Esophagus squamous epithelium (tissue), 5 donors: ENCODE measurements around the gene JUND. TPM values are rescaled to one million over a fixed set of nuclear protein-coding genes. Genes with fewer than 3 reads are reported as not detected.
A peak's percentile ranks its signal among the peaks of the same experiment; 100 is the strongest.

Experiments used
- DNase-seq: peaks from one replicate; lab custom pipeline; 2025; lab: John Stamatoyannopoulos, UW
- H3K27ac ChIP-seq, 4 donors: fragments of 200-600 bp; sonication (generic); one replicate each; pipeline ENCODE4 v1.5.1; 2016 to 2019; ENCODE audit warnings: mild to moderate bottlenecking in 1 of 4
- H3K27me3 ChIP-seq, 4 donors: fragments of 200-600 bp; sonication (generic); 1 replicate in 3 of 4; 2 replicates in 1 of 4; pipeline versions ENCODE4 v1.5.1 to v1.6.0; 2017 to 2021; ENCODE audit warnings: antibody characterized with exemption in 1 of 4
- H3K36me3 ChIP-seq, 3 donors: fragments of 200-600 bp; sonication (generic); one replicate each; pipeline ENCODE4 v1.5.1; 2016 to 2019
- H3K4me1 ChIP-seq, 3 donors: fragments of 200-600 bp; sonication (generic); one replicate each; pipeline ENCODE4 v1.5.1; 2017 to 2019
- H3K4me3 ChIP-seq, 4 donors: fragments of 200-600 bp; sonication (generic); 1 replicate in 3 of 4; 2 replicates in 1 of 4; pipeline ENCODE4 v1.5.1; 2016 to 2019; ENCODE audit warnings: mild to moderate bottlenecking in 2 of 4, moderate library complexity in 1 of 4
- H3K9me3 ChIP-seq, 3 donors: fragments of 200-600 bp; sonication (generic); one replicate each; pipeline ENCODE4 v1.5.1; 2016 to 2019
- CTCF ChIP-seq, 6 experiments: fragments of 450-650 bp in 4 of 6; fragments of 200-600 bp in 2 of 6; sonication (generic) in 2 of 6; IDR thresholded peaks; one replicate each; pipeline ENCODE4 v1.5.1; 2016 to 2019; ENCODE audit warnings: antibody characterized with exemption in 6 of 6, mild to moderate bottlenecking in 4 of 6, moderate library complexity in 4 of 6
- POLR2A ChIP-seq, 4 donors: fragments of 450-650 bp; IDR thresholded peaks; one replicate each; pipeline ENCODE4 v1.6.1; 2017; ENCODE audit warnings: antibody characterized with exemption in 4 of 4, mild to moderate bottlenecking in 4 of 4, moderate library complexity in 3 of 4
- WGBS, 2 donors: methylation state at CpG; one replicate each; pipeline ENCODE4 v1.1.5; 2018; 5-methylcytosine and 5-hydroxymethylcytosine counted together
- intact Hi-C: fragments of 100-400 bp; cut with DNase I; formaldehyde crosslinking; loops from one replicate; pipeline ENCODE4 v1.15.0; 2022
- total RNA-seq, 4 donors: library from RNA; depleted of rRNA; stranded (reverse); fragments of >200 nt; gene quantifications; one replicate each; pipeline ENCODE4 v1.1.0, GENCODE V29; 2016
- donor health status: DM: yes; HTN: yes; CAD: no.

JUND gene
- total RNA-seq, 4 donors from 2014 or later = 71.7 to 192 (median 166) TPM

- Histone ChIP-seq H3K9me3 (no peaks in the 10 kb centered on the region), H3K27me3 (no peaks in the 10 kb centered on the region), H3K4me1 (peaks cover 21 to 49% (median 26%) of the 10 kb centered on the region in 3 donors), H3K4me3 (no peak overlapping the region), H3K36me3 (no peaks in the 10 kb centered on the region), H3K27ac (peak overlapping the region; percentile 87 to 100 (median 97))
- no peak for TF ChIP-seq CTCF (IDR thresholded peaks at IDR 0.05)
- no peak for TF ChIP-seq POLR2A (IDR thresholded peaks at IDR 0.05)
- intact Hi-C loops = no loop called here
- 20% methylated on average over 3 of the region's 9 CpGs; no CpG with 5 or more reads in 1 of the 2 donors for WGBS, 2 donors
- no peak for DNase-seq
These were observed 13.0 kb upstream of the JUND start for GRCh38 chr19:18294467-18294864.

GRCh38 chr19:18293642-18294466 lies 12.4 kb upstream of the JUND start:
- DNase-seq = no peak
- no peaks in the 10 kb centered on the region for H3K9me3 ChIP-seq
- 45 to 60% methylated on average over 5 to 12 of the region's 18 CpGs for WGBS, 2 donors
- no peaks in the 10 kb centered on the region for H3K36me3 ChIP-seq
- peaks cover 21 to 49% (median 26%) of the 10 kb centered on the region in 3 donors for H3K4me1 ChIP-seq
- intact Hi-C loops = no loop called here
- TF ChIP-seq POLR2A (IDR thresholded peaks at IDR 0.05) (no peak), CTCF (IDR thresholded peaks at IDR 0.05) (no peak)
- H3K27me3 ChIP-seq = no peaks in the 10 kb centered on the region
- H3K4me3 ChIP-seq = peak overlapping the region in 3 of 4 donors; percentile 61 to 87 (median 71)
- H3K27ac ChIP-seq = peak overlapping the region; percentile 87 to 100 (median 97)

- no peaks in the 10 kb centered on the region for H3K9me3 ChIP-seq
- no peak for DNase-seq
- TF ChIP-seq POLR2A (IDR thresholded peaks at IDR 0.05) (no peak), CTCF (IDR thresholded peaks at IDR 0.05) (no peak)
- H3K4me3 ChIP-seq = peak overlapping the region; percentile 45 to 87 (median 66)
- intact Hi-C loops = no loop called here
- WGBS, 2 donors = 8 to 10% methylated on average over 13 to 14 of the region's 31 CpGs
- H3K27me3 ChIP-seq = no peaks in the 10 kb centered on the region
- peaks cover 21 to 54% (median 26%) of the 10 kb centered on the region in 3 donors for H3K4me1 ChIP-seq
- no peaks in the 10 kb centered on the region for H3K36me3 ChIP-seq
- H3K27ac ChIP-seq = peak overlapping the region; percentile 87 to 100 (median 97)
These were observed 11.6 kb upstream of the JUND start for GRCh38 chr19:18292810-18293641.

- peaks cover 21 to 60% (median 26%) of the 10 kb centered on the region in 3 donors for H3K4me1 ChIP-seq
- no peak for DNase-seq
- intact Hi-C loops = no loop called here
- peak overlapping the region; percentile 45 to 87 (median 66) for H3K4me3 ChIP-seq
- H3K36me3 ChIP-seq = no peaks in the 10 kb centered on the region
- WGBS, 2 donors = 0 to 1% methylated on average over 15 to 16 of the region's 20 CpGs
- H3K27me3 ChIP-seq = no peaks in the 10 kb centered on the region
- TF ChIP-seq POLR2A (IDR thresholded peaks at IDR 0.05) = peak in 1 of 4 donors; percentile 45
- no peak for TF ChIP-seq CTCF (IDR thresholded peaks at IDR 0.05)
- H3K27ac ChIP-seq = peak overlapping the region; percentile 87 to 100 (median 97)
- no peaks in the 10 kb centered on the region for H3K9me3 ChIP-seq
These were observed 11.0 kb upstream of the JUND start for GRCh38 chr19:18292462-18292809.
